Measurements from ENCODE around the gene TMEM109.
A peak's percentile ranks its signal among the peaks of the same experiment; 100 is the strongest.

The TMEM109 gene

GRCh38 chr11:60910711-60911380 is 3.1 kb upstream of the TMEM109 start:
- DNase-seq = no peak

GRCh38 chr11:60912223-60912850 is 1.6 kb upstream of the TMEM109 start:
- DNase-seq = no peak

- no peak for DNase-seq
Observed at GRCh38 chr11:60912851-60913528, 968 bp upstream of the TMEM109 start.

GRCh38 chr11:60914633-60915247 is 782 bp downstream of the TMEM109 start:
- no peak for DNase-seq

- DNase-seq = no peak
Observed at GRCh38 chr11:60915248-60915914, 1.4 kb downstream of the TMEM109 start.

- DNase-seq = no peak
Observed at GRCh38 chr11:60916669-60917206, 2.8 kb downstream of the TMEM109 start.

- no peak for DNase-seq
Observed at GRCh38 chr11:60917267-60917666, 3.3 kb downstream of the TMEM109 start.

- DNase-seq = no peak
Observed at GRCh38 chr11:60918251-60918938, 4.4 kb downstream of the TMEM109 start.

- DNase-seq = no peak
Observed at GRCh38 chr11:60918939-60919265, 4.9 kb downstream of the TMEM109 start.

- DNase-seq = no peak
Observed at GRCh38 chr11:60919320-60919719, 5.4 kb downstream of the TMEM109 start.

GRCh38 chr11:60919956-60920355 is 6.0 kb downstream of the TMEM109 start:
- DNase-seq = no peak

- no peak for DNase-seq
Observed at GRCh38 chr11:60921259-60921658, 7.3 kb downstream of the TMEM109 start.

- no peak for DNase-seq
Observed at GRCh38 chr11:60921777-60922335, 7.9 kb downstream of the TMEM109 start.

- no peak for DNase-seq
Observed at GRCh38 chr11:60922906-60923305, 8.9 kb downstream of the TMEM109 start.

- no peak for DNase-seq
Observed at GRCh38 chr11:60923326-60923725, 9.4 kb downstream of the TMEM109 start.

- DNase-seq = no peak
Observed at GRCh38 chr11:60923800-60924109, 9.8 kb downstream of the TMEM109 start.

GRCh38 chr11:60924110-60924905 is 10.3 kb downstream of the TMEM109 start, which contains the start of gene TMEM132A:
TSS of gene TMEM132A (plus strand) at chr11:60924460. CDS start at chr11:60924634, 174 bp downstream.
- peak; percentile 30 for DNase-seq

- DNase-seq = no peak
Observed at GRCh38 chr11:60924906-60925853, 11.2 kb downstream of the TMEM109 start.

- no peak for DNase-seq
Observed at GRCh38 chr11:60925868-60926267, 11.9 kb downstream of the TMEM109 start.

GRCh38 chr11:60926500-60926899 is 12.5 kb downstream of the TMEM109 start:
- DNase-seq = no peak
